HG03439 (cell line): Measurements from ENCODE around the gene RPL32.
"Not testable (repeated sequence)": the region's sequence is repeated elsewhere in the genome, so short reads cannot be mapped to it uniquely, and the experiment has no call there.

Experiments used
- ATAC-seq: cut with Tn5 transposase; IDR thresholded peaks from one replicate; pipeline ENCODE4 v1.9.1; 2021; ENCODE audit warnings: mild to moderate bottlenecking, moderate library complexity; ENCODE audit not compliant: unreplicated experiment

RPL32 gene

GRCh38 chr3:12810013-12810780 is 31.2 kb downstream of the RPL32 start:
- ATAC-seq = peak; percentile 98

DNA sequence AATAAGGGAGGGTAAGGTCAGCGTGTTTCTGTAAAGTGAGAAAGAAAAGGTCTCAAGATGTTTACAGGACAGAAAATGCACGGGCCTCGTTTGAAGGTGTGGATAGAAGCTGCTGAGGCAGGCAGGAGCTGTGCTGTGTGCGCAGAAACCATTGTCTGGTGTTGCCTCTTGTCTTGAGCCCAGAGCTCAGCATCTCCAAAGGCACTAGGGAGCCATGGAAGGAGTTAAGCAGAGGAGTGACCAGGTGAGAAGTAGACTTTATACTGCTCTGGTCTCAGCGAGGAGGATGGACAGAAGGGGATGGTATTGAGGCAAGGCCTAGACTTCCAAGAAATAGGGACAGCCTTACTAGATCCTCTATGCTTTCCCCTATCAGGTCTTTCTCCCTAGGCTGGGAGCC is 31.9 kb downstream of the RPL32 start:
- no peak for ATAC-seq

GRCh38 chr3:12809001-12809400 is 32.4 kb downstream of the RPL32 start:
- ATAC-seq = no peak

DNA sequence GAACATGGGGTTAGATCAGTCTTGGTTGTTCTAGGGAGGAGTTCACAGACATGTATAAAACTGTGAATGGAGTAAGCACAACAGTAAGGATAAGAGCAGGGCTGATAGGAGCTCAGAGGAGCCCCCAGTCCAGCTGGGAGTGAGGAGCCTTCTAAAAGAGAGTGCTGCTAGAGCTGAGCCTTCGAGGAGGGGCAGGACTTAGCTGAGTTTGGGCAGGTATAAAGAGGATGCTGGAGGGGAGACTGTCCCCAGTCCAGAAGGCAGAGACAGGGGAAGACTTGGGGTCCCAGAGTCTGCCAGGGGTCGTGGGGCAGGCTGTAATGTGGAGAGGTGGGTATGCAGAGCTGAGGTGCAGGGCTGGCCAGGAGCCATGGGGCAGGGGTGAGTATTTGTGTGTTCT is 32.8 kb downstream of the RPL32 start:
- no peak for ATAC-seq

DNA sequence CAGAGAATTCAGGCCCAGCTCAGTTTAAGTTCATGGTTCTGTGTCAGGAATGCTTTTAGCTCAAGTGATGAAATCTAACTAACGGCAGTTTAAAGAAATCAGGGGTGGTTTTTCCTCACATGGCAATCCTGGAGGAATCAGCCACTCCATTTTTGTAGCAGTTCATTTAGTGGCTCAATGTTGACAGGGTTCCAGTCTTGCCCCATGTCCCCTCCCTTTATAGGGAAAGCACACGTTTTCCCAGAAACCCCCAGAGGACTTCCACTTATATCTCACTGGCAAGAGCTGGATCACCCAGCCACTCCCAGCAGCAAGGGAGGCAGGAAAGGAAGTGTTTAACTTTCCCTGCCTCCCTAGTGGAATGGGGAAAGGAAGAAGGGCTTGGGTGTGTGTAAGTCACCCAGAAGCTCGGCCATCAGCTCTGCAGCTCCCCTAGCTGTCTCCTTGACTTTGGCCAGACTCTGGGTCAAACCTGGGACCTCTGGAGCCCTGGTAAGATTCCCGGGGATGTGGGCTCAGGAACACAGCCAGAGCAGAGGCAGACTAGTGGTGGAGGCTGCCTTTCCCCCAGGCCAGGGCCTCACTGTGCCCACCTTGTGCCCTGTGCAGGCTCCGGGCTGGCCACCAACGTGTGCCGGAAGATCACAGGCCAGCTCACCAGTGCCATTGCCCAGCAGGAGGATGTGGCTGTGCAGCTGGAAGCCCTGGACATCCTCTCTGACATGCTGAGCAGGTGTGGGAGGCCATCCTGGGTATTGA is 33.6 kb downstream of the RPL32 start:
- no peak for ATAC-seq

DNA sequence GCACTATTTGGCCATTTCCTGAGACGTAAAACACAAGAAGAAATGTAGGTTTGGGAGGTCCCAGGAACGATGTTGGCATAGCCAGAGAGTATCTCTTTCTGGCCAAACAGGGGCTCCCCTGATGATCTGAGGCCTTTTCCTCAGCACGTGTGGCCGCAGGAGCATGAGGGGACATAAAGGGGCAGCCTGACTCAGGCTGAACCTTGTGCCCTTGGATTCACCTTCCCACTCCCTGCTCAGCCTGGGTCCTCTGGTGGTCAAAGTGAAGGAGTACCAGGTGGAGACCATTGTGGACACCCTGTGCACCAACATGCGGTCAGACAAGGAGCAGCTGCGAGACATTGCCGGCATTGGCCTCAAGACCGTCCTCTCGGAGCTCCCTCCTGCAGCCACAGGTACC is 34.3 kb downstream of the RPL32 start:
- no peak for ATAC-seq

GRCh38 chr3:12803371-12803770 is 38.0 kb downstream of the RPL32 start:
- ATAC-seq = no peak

- ATAC-seq = no peak
These were observed 41.6 kb downstream of the RPL32 start for GRCh38 chr3:12799525-12800440.

DNA sequence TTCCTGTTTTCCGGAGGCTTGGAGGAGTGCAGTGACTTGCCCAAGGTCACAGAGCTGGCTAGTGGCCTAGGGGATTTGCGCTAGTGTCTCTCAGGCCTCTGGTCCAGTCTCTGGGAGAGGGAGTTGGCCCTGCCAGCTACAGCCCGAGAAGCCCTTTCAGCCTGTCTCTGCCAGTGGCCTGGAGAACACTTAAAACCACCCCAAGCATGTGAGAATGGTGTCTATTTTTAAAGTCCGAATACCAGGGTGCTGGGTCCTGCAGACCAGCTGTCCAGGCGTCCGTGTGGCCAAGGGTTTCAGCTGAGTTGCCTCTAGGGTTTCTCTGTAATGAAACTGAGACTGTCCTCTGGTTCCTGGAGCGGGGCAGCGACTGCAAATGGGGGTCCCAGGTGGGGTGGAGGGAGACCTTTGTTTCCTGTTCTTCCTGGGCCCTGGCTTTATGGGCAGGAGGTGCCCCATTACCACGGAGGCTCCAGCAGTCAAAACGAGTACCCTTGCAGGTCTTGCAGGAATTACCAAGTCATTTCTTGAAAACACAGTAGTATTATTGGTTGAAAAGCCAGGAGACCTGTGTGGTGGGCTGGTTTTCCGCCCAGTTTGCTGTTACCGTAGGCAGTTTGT is 42.7 kb downstream of the RPL32 start:
- ATAC-seq = no peak

- ATAC-seq = no peak
These were observed 43.3 kb downstream of the RPL32 start for GRCh38 chr3:12797892-12798558.

DNA sequence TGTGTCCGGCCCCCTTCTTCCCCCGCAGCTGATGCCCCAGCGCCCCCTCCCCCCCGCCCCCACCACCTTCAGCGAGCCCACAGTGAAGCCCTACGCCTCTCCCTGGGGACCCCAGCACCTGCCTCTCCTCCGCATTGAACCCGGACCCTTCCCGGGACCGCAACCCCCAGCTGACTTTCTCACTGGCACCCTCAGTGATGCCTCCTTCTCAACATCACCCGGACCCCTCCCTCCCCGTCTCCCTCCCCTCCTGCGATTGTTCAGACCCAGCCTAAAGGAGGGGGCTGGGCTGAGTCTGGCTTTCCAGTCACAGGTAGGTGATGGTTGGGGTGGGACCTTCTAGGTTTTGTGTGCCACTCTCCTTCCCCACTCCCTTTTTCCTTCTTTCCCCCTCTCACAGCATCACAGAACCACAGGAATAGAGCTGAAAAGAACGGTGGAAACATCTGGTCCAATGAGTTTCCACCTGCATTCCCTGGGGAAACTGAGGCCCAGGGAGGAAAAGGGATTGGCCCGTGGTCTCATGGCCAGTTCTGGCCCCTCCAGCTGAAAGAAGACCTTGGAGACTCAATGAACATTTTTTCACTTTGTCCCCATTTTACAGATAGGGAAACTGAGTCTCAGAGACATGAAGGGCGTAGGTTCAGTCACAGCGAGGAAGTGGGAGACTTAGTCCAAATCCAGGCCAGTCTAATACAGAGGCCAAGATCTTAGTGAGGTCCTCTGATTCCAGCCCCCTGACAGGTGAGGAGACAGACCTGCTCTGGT is 44.1 kb downstream of the RPL32 start:
- ATAC-seq = no peak

DNA sequence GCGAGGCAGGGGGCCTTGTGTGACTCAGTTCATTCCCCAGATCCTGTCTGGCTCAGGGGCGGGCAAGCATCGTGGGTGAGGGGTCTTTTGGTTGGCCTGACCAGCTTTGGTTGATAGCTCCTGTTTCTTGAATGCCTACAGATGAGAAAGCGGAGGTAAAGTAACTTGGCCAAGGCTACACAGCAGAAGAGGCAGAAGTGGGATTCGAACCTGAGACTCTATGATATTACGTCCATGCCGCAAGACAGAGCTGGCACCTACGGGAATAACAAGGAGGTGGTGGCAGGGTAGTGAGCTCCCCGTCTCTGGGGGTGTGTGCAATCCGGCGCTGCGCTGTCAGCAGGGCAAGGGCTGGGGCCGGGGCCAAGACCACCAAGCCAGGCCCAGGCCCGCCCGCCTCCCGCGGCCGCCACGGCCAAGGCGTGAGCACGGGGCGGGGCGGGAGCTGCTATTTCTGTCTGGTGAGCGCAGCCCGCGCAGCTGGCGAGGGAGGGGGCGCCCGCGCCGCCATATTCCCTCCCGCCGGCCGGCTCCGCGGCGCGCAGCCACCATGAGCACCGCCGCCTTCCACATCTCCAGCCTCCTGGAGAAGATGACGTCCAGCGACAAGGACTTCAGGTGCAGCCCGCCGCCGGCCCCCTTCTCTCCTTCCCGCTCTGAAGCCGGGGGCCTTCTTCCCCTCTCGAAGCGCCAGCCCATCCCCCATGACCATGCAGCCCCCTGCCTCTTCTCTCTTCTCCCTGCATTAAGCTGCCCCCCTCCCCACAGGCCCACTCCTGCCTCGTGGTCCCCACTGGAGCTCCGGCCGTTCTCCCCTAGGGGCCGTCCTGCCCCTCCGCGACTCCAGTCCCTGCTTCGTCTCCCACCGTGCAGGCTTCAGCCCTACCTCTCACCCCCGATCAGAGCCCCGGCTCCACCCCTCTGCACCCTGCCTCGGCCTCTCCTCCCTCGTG is 44.9 kb downstream of the RPL32 start, which contains the start of gene CAND2:
Gene CAND2 (plus strand): TSS at position 510 of the 953 bp plus-strand sequence. CDS start 41 bp downstream, at position 551.
- ATAC-seq = no peak

DNA sequence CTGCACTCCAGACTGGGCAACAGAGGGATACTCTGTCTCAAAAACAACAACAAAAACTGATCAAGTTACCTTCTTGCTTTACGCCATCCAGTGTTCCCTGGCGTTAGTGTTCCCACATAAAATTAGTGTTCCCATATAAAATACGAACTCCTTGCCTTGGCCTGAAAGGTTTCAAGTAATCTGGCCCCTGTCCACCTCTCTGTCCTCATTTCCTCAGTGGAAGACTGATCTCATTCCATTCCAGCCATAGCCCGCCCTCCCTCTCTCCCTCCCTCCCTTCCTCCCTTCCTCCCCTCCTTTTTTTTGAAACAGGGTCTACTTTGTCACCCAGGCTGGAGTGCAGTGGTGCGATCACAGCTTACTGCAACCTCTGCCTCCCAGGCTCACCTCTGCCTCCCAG is 47.7 kb downstream of the RPL32 start:
- ATAC-seq = no peak

DNA sequence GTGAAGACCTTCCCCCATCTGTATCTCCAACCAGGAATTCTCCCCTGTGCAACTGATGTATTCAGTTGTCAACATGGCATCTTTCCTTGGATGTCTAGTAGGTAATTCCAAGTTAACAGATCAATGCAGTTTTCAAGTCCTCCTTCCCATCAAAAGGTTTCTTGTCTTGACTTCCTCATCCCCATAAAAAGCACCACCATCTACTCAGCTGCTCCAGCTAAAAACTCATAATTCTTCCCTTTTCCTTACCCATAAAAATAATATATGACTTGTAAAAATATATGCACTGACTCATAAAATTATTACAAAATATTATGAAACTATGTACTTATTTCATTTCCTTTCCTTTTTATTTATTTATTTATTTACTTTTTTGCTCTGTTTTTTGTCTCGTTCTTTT is 49.9 kb downstream of the RPL32 start:
- no peak for ATAC-seq

- not testable (repeated sequence) for ATAC-seq
These were observed 53.2 kb downstream of the RPL32 start for GRCh38 chr3:12787967-12788690.

GRCh38 chr3:12787346-12787745 is 54.0 kb downstream of the RPL32 start:
- ATAC-seq = not testable (repeated sequence)

GRCh38 chr3:12785096-12785495 is 56.3 kb downstream of the RPL32 start:
- ATAC-seq = no peak
